ENCODE data around the gene FBXO24.

The FBXO24 gene

GRCh38 chr7:100574362-100575205, 11.5 kb upstream of the FBXO24 start:
- no peak for DNase-seq (ENCODE audit: low read depth)
- no peak overlapping the region for H3K4me3 ChIP-seq (ENCODE audit: control insufficient read depth, low read depth, low read length)
- TF ChIP-seq CTCF (conservative IDR thresholded peaks at IDR 0.05; ENCODE audit: control insufficient read depth, insufficient read depth, low read depth, low read length) = no peak

GRCh38 chr7:100575206-100575631, 10.9 kb upstream of the FBXO24 start:
- no peak overlapping the region for H3K4me3 ChIP-seq (ENCODE audit: control insufficient read depth, low read depth, low read length)
- no peak for TF ChIP-seq CTCF (conservative IDR thresholded peaks at IDR 0.05; ENCODE audit: control insufficient read depth, insufficient read depth, low read depth, low read length)
- DNase-seq (ENCODE audit: low read depth) = no peak

GRCh38 chr7:100575746-100576383, 10.3 kb upstream of the FBXO24 start:
- no peak for DNase-seq (ENCODE audit: low read depth)
- TF ChIP-seq CTCF (conservative IDR thresholded peaks at IDR 0.05; ENCODE audit: control insufficient read depth, insufficient read depth, low read depth, low read length) = no peak
- no peak overlapping the region for H3K4me3 ChIP-seq (ENCODE audit: control insufficient read depth, low read depth, low read length)

- DNase-seq (ENCODE audit: low read depth) = no peak
- TF ChIP-seq CTCF (conservative IDR thresholded peaks at IDR 0.05; ENCODE audit: control insufficient read depth, insufficient read depth, low read depth, low read length) = no peak
- H3K4me3 ChIP-seq (ENCODE audit: control insufficient read depth, low read depth, low read length) = no peak overlapping the region
These were observed 9.6 kb upstream of the FBXO24 start for GRCh38 chr7:100576384-100576993.

- no peak for TF ChIP-seq CTCF (conservative IDR thresholded peaks at IDR 0.05; ENCODE audit: control insufficient read depth, insufficient read depth, low read depth, low read length)
- DNase-seq (ENCODE audit: low read depth) = no peak
- no peak overlapping the region for H3K4me3 ChIP-seq (ENCODE audit: control insufficient read depth, low read depth, low read length)
These were observed 9.0 kb upstream of the FBXO24 start for GRCh38 chr7:100577103-100577502.

GRCh38 chr7:100577507-100577906, 8.6 kb upstream of the FBXO24 start:
- DNase-seq (ENCODE audit: low read depth) = no peak
- H3K4me3 ChIP-seq (ENCODE audit: control insufficient read depth, low read depth, low read length) = no peak overlapping the region

More at GRCh38 chr7:100577507-100577906, 8.6 kb upstream of the FBXO24 start:
- TF ChIP-seq CTCF (conservative IDR thresholded peaks at IDR 0.05; ENCODE audit: control insufficient read depth, insufficient read depth, low read depth, low read length) = no peak
